K562 (cell line): ENCODE results near the gene PRSS53. TPM values are rescaled to one million over a fixed set of nuclear protein-coding genes. Genes with fewer than 3 reads are reported as not detected.
A peak's percentile ranks its signal among the peaks of the same experiment; 100 is the strongest.

ENCODE experiments used
- BRCA1 ChIP-seq, 2 experiments: fragments of 450-650 bp in 1 of 2; sonication (generic) in 1 of 2; formaldehyde crosslinking in 1 of 2; IDR thresholded peaks; 2 replicates each; pipeline versions ENCODE4 v1.5.0 to v1.6.1; 2017 to 2020; ENCODE audit warnings: mild to moderate bottlenecking in 1 of 2, missing genetic modification reagents in 1 of 2
- CSDE1 ChIP-seq, 2 experiments: fragments of 450-650 bp; IDR thresholded peaks; 2 replicates each; pipeline ENCODE4 v1.6.1; 2016; ENCODE audit warnings: mild to moderate bottlenecking in 1 of 2
- E2F5 ChIP-seq: sonication (generic); formaldehyde crosslinking; IDR thresholded peaks from 2 replicates; pipeline ENCODE4 v1.8.0; 2022; ENCODE audit warnings: mild to moderate bottlenecking, missing genetic modification reagents
- FOSL1 ChIP-seq: fragments of 200-800 bp; sonication (Bioruptor generic); conservative IDR thresholded peaks from 2 replicates; pipeline ENCODE4 v1.6.1; 2016; ENCODE audit warnings: missing genetic modification characterization, missing compliant biosample characterization
- GTF2A2 ChIP-seq: IDR thresholded peaks from 2 replicates; pipeline ENCODE4 v1.6.1; 2016; ENCODE audit warnings: mild to moderate bottlenecking, missing genetic modification characterization, missing compliant biosample characterization
- HNRNPH1 ChIP-seq: fragments of 200-400 bp; formaldehyde crosslinking; optimal IDR thresholded peaks from 2 replicates; pipeline ENCODE3; 2017; ENCODE audit warnings: low read depth, mild to moderate bottlenecking, low read length, moderate library complexity
- KLF16 ChIP-seq: IDR thresholded peaks from 2 replicates; pipeline ENCODE4 v1.6.1; 2016; ENCODE audit warnings: antibody characterized with exemption
- SMARCC2 ChIP-seq: fragments of 450-650 bp; IDR thresholded peaks from 2 replicates; pipeline ENCODE4 v1.6.1; 2017; ENCODE audit warnings: antibody characterized with exemption, moderate library complexity, mild to moderate bottlenecking, low read depth
- TRIM28 ChIP-seq: fragments of 450-650 bp; IDR thresholded peaks from 2 replicates; pipeline ENCODE4 v1.6.1; 2017
- TSHZ1 ChIP-seq: fragments of 250-450 bp; sonication (Bioruptor Pico); IDR thresholded peaks from 2 replicates; pipeline ENCODE4 v1.4.0; 2020; ENCODE audit warnings: mild to moderate bottlenecking, moderate library complexity
- ZC3H4 ChIP-seq: sonication (generic); formaldehyde crosslinking; IDR thresholded peaks from 2 replicates; pipeline ENCODE4 v1.9.0; 2021; ENCODE audit warnings: missing genetic modification reagents, borderline replicate concordance
- ZFP1 ChIP-seq: fragments of 450-650 bp; formaldehyde crosslinking; IDR thresholded peaks from 2 replicates; pipeline ENCODE4 v1.4.0; 2020; ENCODE audit warnings: mild to moderate bottlenecking, mixed read lengths
- ZNF592 ChIP-seq: fragments of 450-650 bp; IDR thresholded peaks from 2 replicates; pipeline ENCODE4 v1.6.1; 2017; ENCODE audit warnings: antibody characterized with exemption, mild to moderate bottlenecking
- ZNF696 ChIP-seq: fragments of 250-450 bp; sonication (Bioruptor Pico); conservative IDR thresholded peaks from 2 replicates; pipeline ENCODE4 v1.4.0; 2020; ENCODE audit warnings: mild to moderate bottlenecking, moderate library complexity
- polyA plus RNA-seq, 8 experiments: library from polyadenylated mRNA; depleted of rRNA in 4 of 8; stranded (reverse) in 5 of 8; unstranded in 3 of 8; fragments of >200 nt; fragmentation: Nextera tagmentation in 2 of 8; fragmentation: Illumina TruSeq in 1 of 8; extraction: Ambion mirVana in 2 of 8; extraction: Trizol in 1 of 8; gene quantifications; 2 replicates each; pipeline versions ENCODE4 v1.2.1 to v1.2.3, GENCODE V29; 2011 to 2014; ENCODE audit warnings: inconsistent platforms in 1 of 8, missing spikeins in 1 of 8
- total RNA-seq, 7 experiments: library from RNA; depleted of rRNA in 6 of 7; stranded (reverse); fragments of >200 nt in 6 of 7; fragmentation: Illumina TruSeq in 2 of 7; extraction: Trizol in 2 of 7; gene quantifications; 2 replicates each; pipeline versions ENCODE4 v1.2.1 to v1.2.3, GENCODE V29; 2011 to 2021; ENCODE audit warnings: low replicate concordance in 1 of 7

The PRSS53 gene
- total and polyA plus RNA-seq, 9 of the 15 experiments (the other 6 are each of a cell fraction or from before 2014, with no cell fraction given), result 0.40 to 1.9 (median 0.78) TPM; not detected in 2

GRCh38 chr16:31094424-31095120 lies 5.8 kb upstream of the PRSS53 start, which contains the start of gene VKORC1 (continued):
- no peak for TF ChIP-seq BRCA1 (IDR thresholded peaks at IDR 0.05)
- TF ChIP-seq BRCA1 (CRISPR knock-in tag; IDR thresholded peaks at IDR 0.05), result no peak
- 0 out of 2 replicates have a peak, but pooled peaks have one; percentile 14 for TF ChIP-seq FOSL1
- no peak for TF ChIP-seq ZNF696 (CRISPR knock-in tag)
- no peak for TF ChIP-seq E2F5 (CRISPR knock-in tag)
- no peak for TF ChIP-seq CSDE1 (IDR thresholded peaks at IDR 0.05)
- TF ChIP-seq ZC3H4 (CRISPR knock-in tag), result no peak; the same call in 1 of the 2 replicates
- no peak for TF ChIP-seq GTF2A2 (tag)
- TF ChIP-seq TRIM28, result peak; percentile 56; the same call in 1 of the 2 replicates
- no peak for TF ChIP-seq ZFP1
- TF ChIP-seq HNRNPH1, result no peak
- no peak for TF ChIP-seq SMARCC2
- peak; percentile 40; the same call in 1 of the 2 replicates for TF ChIP-seq ZNF592
- no peak for TF ChIP-seq KLF16
- no peak for TF ChIP-seq TSHZ1
